Thyroid gland (tissue), 4 donors: ENCODE measurements around the gene FLRT2. TPM values are rescaled to one million over a fixed set of nuclear protein-coding genes. Genes with fewer than 3 reads are reported as not detected.

ENCODE experiments used
- DNase-seq, 2 donors: peaks; one replicate each; pipeline ENCODE4 v3.0.0-alpha.2; 2019
- H3K27ac ChIP-seq, 3 donors: fragments of 200-600 bp; sonication (generic); 1 replicate in 2 of 3; 2 replicates in 1 of 3; pipeline ENCODE4 v1.5.1; 2016 to 2019; ENCODE audit warnings: mild to moderate bottlenecking in 1 of 3, moderate library complexity in 1 of 3
- H3K27me3 ChIP-seq: fragments of 200-600 bp; sonication (generic); one replicate; pipeline ENCODE4 v1.5.1; 2019
- H3K36me3 ChIP-seq, 2 donors: fragments of 200-600 bp; sonication (generic); one replicate each; pipeline ENCODE4 v1.5.1; 2016 to 2019
- H3K4me1 ChIP-seq, 2 donors: fragments of 200-600 bp; sonication (generic); one replicate each; pipeline ENCODE4 v1.5.1; 2017 to 2019
- H3K4me3 ChIP-seq, 3 donors: fragments of 200-600 bp; sonication (generic); replicated peaks in 1 of 3; 1 replicate in 2 of 3; 2 replicates in 1 of 3; pipeline ENCODE4 v1.5.1; 2016; ENCODE audit warnings: mild to moderate bottlenecking in 1 of 3
- H3K9me3 ChIP-seq: fragments of 200-600 bp; sonication (generic); one replicate; pipeline ENCODE4 v1.5.1; 2017
- POLR2A ChIP-seq, 2 donors: fragments of 450-650 bp; IDR thresholded peaks; one replicate each; pipeline ENCODE4 v1.6.1; 2017; ENCODE audit warnings: antibody characterized with exemption in 2 of 2, mild to moderate bottlenecking in 2 of 2, moderate library complexity in 1 of 2
- WGBS, 2 donors: methylation state at CpG; one replicate each; pipeline ENCODE4 v1.1.5; 2017; 5-methylcytosine and 5-hydroxymethylcytosine counted together
- intact Hi-C: fragments of 100-400 bp; cut with DNase I; formaldehyde crosslinking; loops from one replicate; pipeline ENCODE4 v1.15.1; 2023
- total RNA-seq, 4 donors: library from RNA; depleted of rRNA; stranded (reverse); fragments of >200 nt; gene quantifications; one replicate each; pipeline ENCODE4 v1.2.3, GENCODE V29; 2016
- TF ChIP-seq, protein P1 (sequence below), 6 experiments: fragments of 200-600 bp in 3 of 6; fragments of 450-650 bp in 3 of 6; sonication (generic) in 3 of 6; IDR thresholded peaks; one replicate each; pipeline ENCODE4 v1.5.1; 2016 to 2019; ENCODE audit warnings: antibody characterized with exemption in 6 of 6, mild to moderate bottlenecking in 2 of 6, inconsistent platforms in 1 of 6, moderate library complexity in 1 of 6

FLRT2 gene
- total RNA-seq, 4 donors from 2014 or later = 9.3 to 38.9 (median 23.5) TPM

DNA sequence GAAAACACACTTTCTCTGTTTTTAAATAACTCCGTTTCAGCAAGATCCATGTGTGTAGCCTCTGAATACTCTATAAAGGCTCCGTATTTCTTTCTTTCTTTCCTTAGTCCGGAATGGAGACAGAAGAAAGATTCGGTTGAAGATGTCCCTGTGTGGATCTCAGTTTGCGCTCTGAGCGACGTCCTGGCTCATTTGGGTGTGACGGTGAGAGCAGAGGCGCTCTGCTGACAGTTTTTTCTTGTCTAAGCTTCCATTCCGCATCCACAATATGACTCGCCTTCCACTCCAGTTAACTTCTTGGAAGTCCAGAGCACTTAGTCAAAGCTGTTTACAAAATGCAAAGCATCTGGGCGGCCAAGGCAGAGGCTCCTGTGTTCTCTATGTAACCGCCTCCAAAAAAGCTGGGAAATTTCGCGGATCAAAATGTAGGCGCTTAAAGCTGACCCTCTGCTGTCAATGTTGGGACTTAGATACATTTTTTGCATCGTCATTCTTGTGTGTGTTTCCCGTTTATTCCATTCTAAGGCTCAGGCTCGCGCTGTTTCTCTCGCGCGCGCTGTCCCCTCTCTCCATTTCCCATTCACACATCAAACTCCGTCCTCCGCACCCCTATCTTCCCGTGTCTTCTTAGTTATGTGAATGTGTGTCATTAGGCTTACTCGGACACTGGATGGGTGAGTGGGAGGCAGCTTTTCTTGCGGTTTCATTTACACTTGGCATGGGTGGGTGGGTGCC, 880 bp upstream of the FLRT2 start:
- 3 to 7% methylated on average over 29 of the region's 29 CpGs for WGBS, 2 donors
- Histone ChIP-seq H3K27me3 (no peaks in the 10 kb centered on the region), H3K4me1 (peaks cover 12 to 42% of the 10 kb centered on the region in 2 donors), H3K36me3 (no peaks in the 10 kb centered on the region), H3K4me3 (peak overlapping the region; percentile 37 to 67 (median 54)), H3K9me3 (no peaks in the 10 kb centered on the region), H3K27ac (peak overlapping the region; percentile 42 to 79 (median 64))
- peak; percentile 10 to 21 for DNase-seq
- intact Hi-C loops = no loop called here
- TF ChIP-seq, protein P1, sequence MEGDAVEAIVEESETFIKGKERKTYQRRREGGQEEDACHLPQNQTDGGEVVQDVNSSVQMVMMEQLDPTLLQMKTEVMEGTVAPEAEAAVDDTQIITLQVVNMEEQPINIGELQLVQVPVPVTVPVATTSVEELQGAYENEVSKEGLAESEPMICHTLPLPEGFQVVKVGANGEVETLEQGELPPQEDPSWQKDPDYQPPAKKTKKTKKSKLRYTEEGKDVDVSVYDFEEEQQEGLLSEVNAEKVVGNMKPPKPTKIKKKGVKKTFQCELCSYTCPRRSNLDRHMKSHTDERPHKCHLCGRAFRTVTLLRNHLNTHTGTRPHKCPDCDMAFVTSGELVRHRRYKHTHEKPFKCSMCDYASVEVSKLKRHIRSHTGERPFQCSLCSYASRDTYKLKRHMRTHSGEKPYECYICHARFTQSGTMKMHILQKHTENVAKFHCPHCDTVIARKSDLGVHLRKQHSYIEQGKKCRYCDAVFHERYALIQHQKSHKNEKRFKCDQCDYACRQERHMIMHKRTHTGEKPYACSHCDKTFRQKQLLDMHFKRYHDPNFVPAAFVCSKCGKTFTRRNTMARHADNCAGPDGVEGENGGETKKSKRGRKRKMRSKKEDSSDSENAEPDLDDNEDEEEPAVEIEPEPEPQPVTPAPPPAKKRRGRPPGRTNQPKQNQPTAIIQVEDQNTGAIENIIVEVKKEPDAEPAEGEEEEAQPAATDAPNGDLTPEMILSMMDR (IDR thresholded peaks at IDR 0.05) = no peak
- TF ChIP-seq POLR2A (IDR thresholded peaks at IDR 0.05) = no peak

DNA sequence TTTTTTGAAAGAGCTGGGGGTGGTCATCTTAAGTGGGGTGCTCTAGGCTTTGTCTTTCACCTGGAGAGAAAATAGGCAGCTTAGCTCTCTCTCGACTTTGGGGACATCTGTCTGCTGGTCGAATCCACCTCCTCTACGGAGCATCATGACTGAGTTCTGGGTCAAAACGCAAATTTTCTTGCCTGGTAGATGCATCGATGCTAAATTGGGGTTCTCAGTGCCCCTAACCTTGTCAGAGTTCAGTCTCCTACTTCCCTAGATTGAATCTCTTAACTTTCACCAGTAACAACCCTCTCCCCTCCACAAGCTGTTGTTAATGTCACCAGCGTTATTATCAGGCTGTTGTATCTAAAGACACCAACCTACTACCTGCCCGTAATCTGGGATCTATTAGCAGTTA, 682 bp downstream of the FLRT2 start:
- TF ChIP-seq, protein P1 (IDR thresholded peaks at IDR 0.05) = no peak
- TF ChIP-seq POLR2A (IDR thresholded peaks at IDR 0.05) = no peak
- Histone ChIP-seq H3K27ac (peak overlapping the region; percentile 37 to 79 (median 64)), H3K4me1 (peaks cover 12 to 46% of the 10 kb centered on the region in 2 donors)

DNA sequence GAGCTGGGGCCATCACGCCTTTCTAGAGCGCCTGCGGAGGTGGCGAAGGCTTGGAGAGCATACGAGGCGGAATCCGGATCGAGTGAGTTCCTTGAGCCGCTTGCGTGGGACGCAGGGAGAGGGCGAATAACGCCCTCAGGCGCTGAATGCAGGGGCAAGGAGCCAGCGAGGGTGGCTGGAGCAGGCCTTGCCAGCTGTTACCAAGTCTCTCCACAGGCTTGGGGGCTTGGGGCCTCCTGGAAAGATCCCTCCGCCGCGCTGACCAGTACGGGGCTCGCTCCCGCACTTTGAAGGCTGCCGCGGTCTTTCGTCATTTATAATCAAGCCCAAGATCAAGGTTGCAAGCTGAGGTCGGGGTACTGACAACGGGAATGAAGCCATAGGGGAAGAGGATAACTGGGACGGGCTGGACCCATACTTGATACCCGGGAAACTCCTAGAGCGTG, 1.2 kb downstream of the FLRT2 start:
- WGBS, 2 donors = 1% methylated on average over 26 to 29 of the region's 29 CpGs
- H3K27ac ChIP-seq = peak overlapping the region; percentile 37 to 79 (median 64)
- DNase-seq = peak; percentile 55 to 62
- H3K27me3 ChIP-seq = no peaks in the 10 kb centered on the region
- no peaks in the 10 kb centered on the region for H3K36me3 ChIP-seq
- peaks cover 12 to 46% of the 10 kb centered on the region in 2 donors for H3K4me1 ChIP-seq
- no peaks in the 10 kb centered on the region for H3K9me3 ChIP-seq
- peak overlapping the region; percentile 37 to 67 (median 53) for H3K4me3 ChIP-seq
- TF ChIP-seq POLR2A (IDR thresholded peaks at IDR 0.05) = no peak
- TF ChIP-seq, protein P1 (IDR thresholded peaks at IDR 0.05) = no peak
- intact Hi-C loops = no loop called here

More for the DNA sequence above, 682 bp downstream of the FLRT2 start:
- 1 to 3% methylated on average over 7 of the region's 7 CpGs for WGBS, 2 donors
- intact Hi-C loops = no loop called here
- Histone ChIP-seq H3K27me3 (no peaks in the 10 kb centered on the region), H3K9me3 (no peaks in the 10 kb centered on the region), H3K4me3 (peak overlapping the region; percentile 37 to 67 (median 53)), H3K36me3 (no peaks in the 10 kb centered on the region)
- DNase-seq = no peak

DNA sequence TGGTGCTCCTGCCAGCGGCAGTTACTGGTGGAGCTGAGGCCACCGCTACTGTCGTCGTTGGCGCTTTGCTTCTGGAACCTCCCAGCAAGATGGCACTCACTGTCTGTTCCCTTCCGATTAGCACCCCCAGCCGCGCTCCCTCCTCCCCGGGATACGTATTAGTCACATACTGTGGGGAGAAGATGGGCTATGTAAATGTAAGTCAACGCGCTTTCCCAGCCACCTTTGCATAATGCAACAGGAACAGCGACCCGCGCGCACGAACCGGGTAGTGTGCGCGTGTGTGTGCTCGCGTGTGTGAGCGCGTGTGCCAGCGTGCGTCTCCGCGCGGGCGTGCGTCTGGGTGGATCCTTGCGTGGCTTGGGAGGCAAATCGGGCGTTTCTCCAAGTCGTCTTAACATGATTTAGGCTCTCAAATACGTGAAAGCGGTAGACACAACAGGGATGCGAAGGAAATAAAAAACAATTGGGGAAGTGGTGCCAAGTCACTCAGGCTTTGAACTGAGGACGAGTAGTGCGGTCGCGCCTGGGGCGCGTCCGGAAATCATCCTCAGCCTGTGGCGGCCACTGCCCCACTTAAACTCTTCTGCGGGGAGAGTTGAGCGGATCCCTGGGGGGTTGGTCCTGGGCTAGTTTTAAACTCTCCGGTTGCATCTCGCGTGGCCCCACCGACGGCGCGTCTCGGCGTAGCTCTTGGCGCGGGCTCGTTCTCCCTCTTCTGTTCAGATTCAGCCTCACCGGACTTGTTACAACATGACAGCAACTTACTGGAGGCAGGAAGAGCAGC, 1.8 kb downstream of the FLRT2 start:
- H3K9me3 ChIP-seq = no peaks in the 10 kb centered on the region
- TF ChIP-seq POLR2A (IDR thresholded peaks at IDR 0.05) = peak in 1 of 2 donors; percentile 30
- TF ChIP-seq, protein P1 (IDR thresholded peaks at IDR 0.05) = peak in 2 of 6 experiments; percentile 37 to 39
- peaks cover 12 to 46% of the 10 kb centered on the region in 2 donors for H3K4me1 ChIP-seq
- H3K4me3 ChIP-seq = peak overlapping the region; percentile 37 to 67 (median 53)
- H3K27ac ChIP-seq = peak overlapping the region; percentile 37 to 79 (median 64)
- H3K36me3 ChIP-seq = no peaks in the 10 kb centered on the region
- no peaks in the 10 kb centered on the region for H3K27me3 ChIP-seq
- WGBS, 2 donors = 1% methylated on average over 41 to 59 of the region's 61 CpGs
- DNase-seq = peak; percentile 70 to 73
- intact Hi-C loops = no loop called here
